Loucy (cell line): ENCODE results near the gene RBM44.

Experiments used
- H2AFZ ChIP-seq: fragments of 200-600 bp; sonication (generic); 2 replicates; pipeline ENCODE4 v1.6.0; 2016; ENCODE audit warnings: antibody characterized with exemption, mild to moderate bottlenecking, low read length, moderate library complexity
- H3F3A ChIP-seq: fragments of 200-600 bp; 2 replicates; pipeline ENCODE4 v1.6.0; 2016; ENCODE audit warnings: antibody characterized with exemption, low read depth, mild to moderate bottlenecking
- H3K27me3 ChIP-seq: fragments of 200-600 bp; sonication (generic); 2 replicates; pipeline ENCODE4 v1.6.1; 2014; ENCODE audit warnings: low read length, mild to moderate bottlenecking; ENCODE audit not compliant: insufficient read depth, poor library complexity, severe bottlenecking
- H3K36me3 ChIP-seq: fragments of 200-600 bp; sonication (generic); 2 replicates; pipeline ENCODE4 v1.6.1; 2016; ENCODE audit warnings: low read length; ENCODE audit not compliant: insufficient read depth
- H3K4me1 ChIP-seq: fragments of 200-600 bp; sonication (generic); 2 replicates; pipeline ENCODE4 v1.5.1; 2014; ENCODE audit warnings: low read length, mild to moderate bottlenecking; ENCODE audit not compliant: insufficient read depth, poor library complexity, severe bottlenecking
- H3K4me2 ChIP-seq: fragments of 200-600 bp; sonication (generic); 2 replicates; pipeline ENCODE4 v1.6.0; 2014; ENCODE audit warnings: antibody characterized with exemption, low read length, low read depth, mild to moderate bottlenecking; ENCODE audit not compliant: poor library complexity, severe bottlenecking
- H3K4me3 ChIP-seq: fragments of 200-600 bp; sonication (generic); 2 replicates; pipeline ENCODE4 v1.5.1; 2014; ENCODE audit warnings: low read length, mild to moderate bottlenecking, mixed read lengths; ENCODE audit not compliant: poor library complexity, severe bottlenecking
- H3K79me2 ChIP-seq: fragments of 200-600 bp; sonication (generic); 2 replicates; pipeline ENCODE4 v1.6.1; 2014; ENCODE audit warnings: low read length; ENCODE audit not compliant: insufficient read depth
- H3K9ac ChIP-seq: fragments of 200-600 bp; sonication (generic); 2 replicates; pipeline ENCODE4 v1.6.0; 2014; ENCODE audit warnings: mild to moderate bottlenecking, low read depth, low read length, moderate library complexity; ENCODE audit not compliant: poor library complexity, severe bottlenecking
- H3K9me2 ChIP-seq: fragments of 200-600 bp; sonication (generic); replicated peaks from 2 replicates; pipeline ENCODE4 v1.6.1; 2016; ENCODE audit warnings: low read depth, low read length, mixed read lengths
- H3K9me3 ChIP-seq: fragments of 200-600 bp; sonication (generic); 2 replicates; pipeline ENCODE4 v1.6.1; 2014; ENCODE audit warnings: mild to moderate bottlenecking, antibody characterized with exemption, low read length, low read depth; ENCODE audit not compliant: insufficient read depth
- H4K20me1 ChIP-seq: fragments of 200-600 bp; sonication (generic); 2 replicates; pipeline ENCODE4 v1.6.0; 2014; ENCODE audit warnings: antibody characterized with exemption, low read length, mild to moderate bottlenecking; ENCODE audit not compliant: insufficient read depth, poor library complexity, severe bottlenecking
- CTCF ChIP-seq: fragments of 200-600 bp; sonication (generic); conservative IDR thresholded peaks from 2 replicates; pipeline ENCODE4 v1.5.1; 2014; ENCODE audit warnings: mild to moderate bottlenecking, antibody characterized with exemption, low read length
- EZH2phosphoT487 ChIP-seq: fragments of 200-600 bp; IDR thresholded peaks from 2 replicates; pipeline ENCODE4 v1.6.1; 2018; ENCODE audit warnings: antibody characterized with exemption, mild to moderate bottlenecking, moderate library complexity, borderline replicate concordance

The RBM44 gene

GRCh38 chr2:237859533-237860272 is 61.1 kb downstream of the RBM44 start, which contains the start of gene RAMP1:
RAMP1 (plus strand) TSS chr2:237859623; CDS start chr2:237859676, 53 bp downstream.
- Histone ChIP-seq H2AFZ (no peak within 1 kb of the TSS), H3K9me2 (no peaks in the 10 kb centered on the region), H3K4me2 (no peak within 1 kb of the TSS), H3F3A (no peaks in the 10 kb centered on the region), H3K9ac (no peak within 1 kb of the TSS), H4K20me1 (no peaks in the 10 kb centered on the region), H3K4me3 (no peak within 1 kb of the TSS), H3K9me3 (no peaks in the 10 kb centered on the region), H3K27me3 (no peaks in the 10 kb centered on the region), H3K4me1 (peaks cover 2% of the 10 kb centered on the region), H3K36me3 (no peaks in the 10 kb centered on the region), H3K79me2 (no peaks in the 10 kb centered on the region)
- no peak for TF ChIP-seq CTCF
- no peak for TF ChIP-seq EZH2phosphoT487

- no peak for TF ChIP-seq CTCF
- Histone ChIP-seq H2AFZ (no peak overlapping the region), H3F3A (no peaks in the 10 kb centered on the region), H3K9me3 (no peaks in the 10 kb centered on the region), H3K36me3 (no peaks in the 10 kb centered on the region), H3K27me3 (no peaks in the 10 kb centered on the region), H3K79me2 (no peaks in the 10 kb centered on the region), H3K4me3 (no peak overlapping the region), H4K20me1 (no peaks in the 10 kb centered on the region), H3K9me2 (no peaks in the 10 kb centered on the region), H3K4me2 (no peak overlapping the region), H3K9ac (no peak overlapping the region), H3K4me1 (peaks cover 2% of the 10 kb centered on the region)
Measured at GRCh38 chr2:237860273-237860935, 61.8 kb downstream of the RBM44 start.

GRCh38 chr2:237861875-237862527 is 63.4 kb downstream of the RBM44 start:
- TF ChIP-seq CTCF (no peak), EZH2phosphoT487 (no peak)
- H3F3A ChIP-seq, result no peaks in the 10 kb centered on the region
- H3K79me2 ChIP-seq, result no peaks in the 10 kb centered on the region
- peaks cover 2% of the 10 kb centered on the region for H3K4me1 ChIP-seq
- no peaks in the 10 kb centered on the region for H3K9me3 ChIP-seq
- H3K9ac ChIP-seq, result no peak overlapping the region
- no peak overlapping the region for H3K4me2 ChIP-seq
- H3K27me3 ChIP-seq, result no peaks in the 10 kb centered on the region
- H2AFZ ChIP-seq, result no peak overlapping the region
- no peaks in the 10 kb centered on the region for H3K9me2 ChIP-seq
- no peaks in the 10 kb centered on the region for H3K36me3 ChIP-seq
- no peak overlapping the region for H3K4me3 ChIP-seq
- H4K20me1 ChIP-seq, result no peaks in the 10 kb centered on the region
